Peyer's patch (tissue), 4 donors: ENCODE results near the gene CREB3L1. TPM values are rescaled to one million over a fixed set of nuclear protein-coding genes. Genes with fewer than 3 reads are reported as not detected.
A peak's percentile ranks its signal among the peaks of the same experiment; 100 is the strongest.

ENCODE experiments used
- DNase-seq, 3 donors: peaks; one replicate each; pipeline ENCODE4 v3.0.0-alpha.2; 2017 to 2019
- H3K27ac ChIP-seq, 4 donors: fragments of 200-600 bp; sonication (generic); one replicate each; pipeline ENCODE4 v1.5.1; 2016 to 2019
- H3K27me3 ChIP-seq, 2 donors: fragments of 200-600 bp; sonication (generic); one replicate each; pipeline ENCODE4 v1.5.1; 2019
- H3K36me3 ChIP-seq, 3 donors: fragments of 200-600 bp; sonication (generic); one replicate each; pipeline ENCODE4 v1.5.1; 2016 to 2019
- H3K4me1 ChIP-seq, 4 donors: fragments of 200-600 bp; sonication (generic); one replicate each; pipeline ENCODE4 v1.5.1; 2016 to 2019
- H3K4me3 ChIP-seq, 4 donors: fragments of 200-600 bp; sonication (generic); 1 replicate in 3 of 4; 2 replicates in 1 of 4; pipeline ENCODE4 v1.5.1; 2016 to 2019; ENCODE audit warnings: mild to moderate bottlenecking in 1 of 4
- H3K9me3 ChIP-seq, 4 donors: fragments of 200-600 bp; sonication (generic); one replicate each; pipeline ENCODE4 v1.5.1; 2016 to 2019; ENCODE audit warnings: mild to moderate bottlenecking in 1 of 4
- POLR2A ChIP-seq, 2 donors: fragments of 450-650 bp; IDR thresholded peaks; one replicate each; pipeline ENCODE4 v1.5.1; 2017; ENCODE audit warnings: antibody characterized with exemption in 2 of 2, mild to moderate bottlenecking in 2 of 2, moderate library complexity in 2 of 2
- total RNA-seq, 4 donors: library from RNA; depleted of rRNA; stranded (reverse); fragments of >200 nt; gene quantifications; one replicate each; pipeline ENCODE4 v1.1.0, GENCODE V29; 2016
- TF ChIP-seq, protein P1 (sequence below), 6 experiments: fragments of 450-650 bp in 4 of 6; fragments of 200-600 bp in 2 of 6; sonication (generic) in 1 of 6; IDR thresholded peaks; one replicate each; pipeline ENCODE4 v1.5.1; 2017 to 2019; ENCODE audit warnings: antibody characterized with exemption in 6 of 6, mild to moderate bottlenecking in 3 of 6, moderate library complexity in 1 of 6

Gene CREB3L1
- total RNA-seq, 4 donors from 2014 or later = 13.2 to 50.6 (median 30.3) TPM

DNA sequence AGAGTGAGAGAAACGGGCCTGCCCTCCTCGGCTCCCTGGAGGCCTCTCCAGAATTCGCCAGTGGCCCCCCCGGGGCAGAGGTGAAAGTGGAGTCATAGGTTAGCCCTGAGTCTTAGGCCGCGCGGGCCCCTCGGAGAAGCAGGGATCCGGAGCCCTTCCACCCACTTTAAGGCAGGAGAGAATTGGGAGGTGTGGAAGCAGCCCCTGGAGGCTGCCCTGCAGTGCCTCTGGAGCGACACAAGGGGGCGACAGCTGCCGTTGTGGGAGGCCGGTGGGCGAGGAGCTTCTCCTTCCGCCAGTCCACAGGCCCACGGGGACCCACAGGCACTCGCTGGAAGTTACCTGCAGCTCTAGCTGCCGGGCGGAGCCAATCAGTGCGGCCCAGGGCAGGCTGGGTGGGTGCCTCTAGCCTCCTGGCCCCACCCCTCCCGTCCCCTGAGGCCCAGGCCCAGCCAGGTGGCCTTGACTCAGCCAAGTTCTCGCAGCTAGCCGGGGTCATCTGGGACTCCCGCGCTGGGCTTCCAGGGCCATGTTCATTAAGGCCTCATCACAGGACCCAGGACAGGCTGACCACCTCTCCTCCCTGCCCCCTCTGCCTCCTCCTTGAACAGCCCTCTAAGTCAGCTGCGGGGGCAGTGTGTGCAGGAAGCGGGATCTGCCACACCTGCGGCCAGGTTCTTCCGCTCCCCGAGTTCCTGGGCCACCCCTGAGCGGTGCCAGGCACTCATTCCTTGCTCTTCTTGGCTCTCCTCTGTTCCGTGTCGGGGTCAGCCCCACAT lies 74.8 kb downstream of the CREB3L1 start:
- H3K4me3 ChIP-seq = peak overlapping the region in 1 of 4 donors; percentile 15
- no peaks in the 10 kb centered on the region for H3K9me3 ChIP-seq
- TF ChIP-seq POLR2A (IDR thresholded peaks at IDR 0.05) = no peak
- TF ChIP-seq, protein P1, sequence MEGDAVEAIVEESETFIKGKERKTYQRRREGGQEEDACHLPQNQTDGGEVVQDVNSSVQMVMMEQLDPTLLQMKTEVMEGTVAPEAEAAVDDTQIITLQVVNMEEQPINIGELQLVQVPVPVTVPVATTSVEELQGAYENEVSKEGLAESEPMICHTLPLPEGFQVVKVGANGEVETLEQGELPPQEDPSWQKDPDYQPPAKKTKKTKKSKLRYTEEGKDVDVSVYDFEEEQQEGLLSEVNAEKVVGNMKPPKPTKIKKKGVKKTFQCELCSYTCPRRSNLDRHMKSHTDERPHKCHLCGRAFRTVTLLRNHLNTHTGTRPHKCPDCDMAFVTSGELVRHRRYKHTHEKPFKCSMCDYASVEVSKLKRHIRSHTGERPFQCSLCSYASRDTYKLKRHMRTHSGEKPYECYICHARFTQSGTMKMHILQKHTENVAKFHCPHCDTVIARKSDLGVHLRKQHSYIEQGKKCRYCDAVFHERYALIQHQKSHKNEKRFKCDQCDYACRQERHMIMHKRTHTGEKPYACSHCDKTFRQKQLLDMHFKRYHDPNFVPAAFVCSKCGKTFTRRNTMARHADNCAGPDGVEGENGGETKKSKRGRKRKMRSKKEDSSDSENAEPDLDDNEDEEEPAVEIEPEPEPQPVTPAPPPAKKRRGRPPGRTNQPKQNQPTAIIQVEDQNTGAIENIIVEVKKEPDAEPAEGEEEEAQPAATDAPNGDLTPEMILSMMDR (IDR thresholded peaks at IDR 0.05) = peak; percentile 54 to 76 (median 70)
- peak in 1 of 3 donors; percentile 43 for DNase-seq
- peaks cover 3 to 52% (median 14%) of the 10 kb centered on the region in 4 donors for H3K4me1 ChIP-seq
- H3K27me3 ChIP-seq = no peaks in the 10 kb centered on the region
- peak overlapping the region in 2 of 4 donors; percentile 36 to 55 for H3K27ac ChIP-seq
- no peaks in the 10 kb centered on the region for H3K36me3 ChIP-seq

DNA sequence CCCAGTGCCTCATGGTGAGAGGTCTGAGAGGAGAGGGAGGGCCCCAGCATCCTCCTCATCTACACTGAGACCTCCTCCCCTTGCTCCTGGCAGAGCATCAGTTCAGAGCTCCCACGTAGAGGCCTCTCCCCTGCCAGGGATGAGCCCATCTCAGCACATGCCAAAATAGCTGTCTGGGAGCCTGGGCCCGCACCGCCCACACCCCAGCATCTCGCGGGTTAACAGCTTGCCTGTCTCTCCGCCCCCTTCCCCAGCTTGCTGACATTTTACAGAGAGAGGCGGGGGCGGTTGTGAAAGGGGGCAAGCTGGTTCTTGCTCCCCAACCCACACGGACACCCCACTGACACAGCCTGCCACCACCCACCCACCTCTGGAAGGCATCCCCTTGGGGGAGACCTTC lies 76.2 kb downstream of the CREB3L1 start:
- Histone ChIP-seq H3K27ac (no peak overlapping the region), H3K9me3 (no peaks in the 10 kb centered on the region), H3K36me3 (no peaks in the 10 kb centered on the region), H3K27me3 (no peaks in the 10 kb centered on the region), H3K4me1 (peaks cover 3 to 50% (median 11%) of the 10 kb centered on the region in 4 donors), H3K4me3 (no peak overlapping the region)
- TF ChIP-seq, protein P1 (IDR thresholded peaks at IDR 0.05) = no peak
- no peak for TF ChIP-seq POLR2A (IDR thresholded peaks at IDR 0.05)
- DNase-seq = no peak

DNA sequence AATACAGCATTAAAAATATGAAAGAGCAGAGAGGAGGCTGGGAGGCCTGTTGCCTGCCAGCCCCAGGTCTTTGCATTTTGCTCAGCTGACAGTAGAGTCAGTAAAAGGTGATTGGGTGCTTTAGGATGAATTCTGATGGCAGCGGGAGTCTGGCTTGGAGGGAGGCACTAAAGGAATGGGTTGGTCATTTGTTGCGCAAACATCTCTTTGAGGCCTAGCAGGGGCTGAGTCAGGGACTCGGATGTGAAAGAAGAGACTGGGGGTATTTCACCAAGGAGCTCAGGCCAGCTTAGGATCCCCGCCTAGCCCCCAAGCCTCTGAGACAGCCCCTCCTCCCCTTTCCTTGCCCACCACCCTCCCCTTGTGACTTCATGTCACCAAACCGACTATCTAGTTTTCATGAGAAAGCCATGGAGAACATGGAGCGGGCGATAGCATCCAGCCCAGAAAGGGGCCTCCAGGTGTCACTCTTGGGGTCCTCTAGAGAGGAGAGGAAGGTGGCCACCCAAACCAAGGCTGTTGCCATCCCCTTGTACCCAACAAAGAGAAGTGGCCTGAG lies 79.5 kb downstream of the CREB3L1 start:
- Histone ChIP-seq H3K4me1 (peaks cover under 1 to 31% (median 12%) of the 10 kb centered on the region in 4 donors), H3K36me3 (no peaks in the 10 kb centered on the region), H3K27me3 (no peaks in the 10 kb centered on the region), H3K9me3 (no peaks in the 10 kb centered on the region), H3K27ac (peak overlapping the region in 1 of 4 donors; percentile 50), H3K4me3 (no peak overlapping the region)
- TF ChIP-seq POLR2A (IDR thresholded peaks at IDR 0.05) = no peak
- TF ChIP-seq, protein P1 (IDR thresholded peaks at IDR 0.05) = no peak
- no peak for DNase-seq

DNA sequence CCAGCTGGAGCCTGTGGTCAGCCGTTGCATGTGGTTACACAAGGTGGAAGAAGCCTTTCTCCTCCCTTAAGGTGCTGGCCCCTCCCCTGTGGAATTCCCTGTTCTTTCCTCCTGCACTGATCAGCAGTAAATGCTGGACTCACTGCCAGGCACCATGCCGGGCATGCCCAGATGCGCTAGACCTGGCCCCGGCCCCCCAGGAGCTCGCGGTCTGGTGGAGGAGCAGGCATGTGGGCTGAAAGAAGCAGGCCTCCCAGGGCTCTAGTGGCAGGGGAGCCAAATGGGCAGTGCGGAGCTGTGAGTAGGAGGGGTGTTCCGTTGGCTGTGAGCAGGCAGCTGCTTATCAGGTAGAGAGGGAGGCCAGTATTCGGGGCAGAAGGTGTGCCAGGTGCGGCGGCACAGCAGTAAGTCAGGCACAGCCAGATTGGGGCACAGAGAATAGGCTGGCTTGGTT lies 80.0 kb downstream of the CREB3L1 start:
- TF ChIP-seq POLR2A (IDR thresholded peaks at IDR 0.05) = no peak
- TF ChIP-seq, protein P1 (IDR thresholded peaks at IDR 0.05) = no peak
- no peaks in the 10 kb centered on the region for H3K9me3 ChIP-seq
- peak in 2 of 3 donors; percentile 62 to 68 for DNase-seq
- no peak overlapping the region for H3K4me3 ChIP-seq
- no peaks in the 10 kb centered on the region for H3K36me3 ChIP-seq
- H3K4me1 ChIP-seq = peaks cover 0 to 31% (median 15%) of the 10 kb centered on the region in 4 donors
- H3K27ac ChIP-seq = peak overlapping the region in 1 of 4 donors; percentile 50
- H3K27me3 ChIP-seq = no peaks in the 10 kb centered on the region

DNA sequence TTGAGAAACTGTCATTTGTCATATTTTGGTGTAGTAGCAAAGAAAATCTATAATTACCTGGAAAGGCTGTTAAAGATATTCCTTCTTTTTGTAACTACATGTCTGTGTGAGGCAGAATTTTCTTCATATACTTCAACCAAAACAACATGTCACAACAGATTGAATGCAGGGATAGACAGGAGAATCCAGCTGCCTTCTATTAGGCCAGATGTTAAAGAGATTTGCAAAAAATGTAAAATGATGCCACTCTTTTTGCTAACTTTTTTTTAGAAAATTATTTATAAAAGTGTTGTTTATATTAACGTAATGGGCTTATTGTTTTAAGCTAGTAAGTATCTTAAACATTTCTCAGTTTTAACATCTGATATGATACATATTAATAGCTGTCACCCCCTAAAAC lies 82.5 kb downstream of the CREB3L1 start:
- Histone ChIP-seq H3K27me3 (no peaks in the 10 kb centered on the region), H3K27ac (no peak overlapping the region), H3K9me3 (no peaks in the 10 kb centered on the region), H3K4me3 (no peak overlapping the region), H3K36me3 (no peaks in the 10 kb centered on the region), H3K4me1 (peaks cover 0 to 43% (median 14%) of the 10 kb centered on the region in 4 donors)
- TF ChIP-seq POLR2A (IDR thresholded peaks at IDR 0.05) = no peak
- TF ChIP-seq, protein P1 (IDR thresholded peaks at IDR 0.05) = no peak
- no peak for DNase-seq
